HUDEP-2 (cell line): ENCODE results near the gene PNMA8A.
A peak's percentile ranks its signal among the peaks of the same experiment; 100 is the strongest.

Source experiments
- DNase-seq, 76 experiments: peaks; one replicate each; lab custom pipeline; 2025; ENCODE audit not compliant: unreplicated experiment in 76 of 76; lab: John Stamatoyannopoulos, UW

PNMA8A gene

DNA sequence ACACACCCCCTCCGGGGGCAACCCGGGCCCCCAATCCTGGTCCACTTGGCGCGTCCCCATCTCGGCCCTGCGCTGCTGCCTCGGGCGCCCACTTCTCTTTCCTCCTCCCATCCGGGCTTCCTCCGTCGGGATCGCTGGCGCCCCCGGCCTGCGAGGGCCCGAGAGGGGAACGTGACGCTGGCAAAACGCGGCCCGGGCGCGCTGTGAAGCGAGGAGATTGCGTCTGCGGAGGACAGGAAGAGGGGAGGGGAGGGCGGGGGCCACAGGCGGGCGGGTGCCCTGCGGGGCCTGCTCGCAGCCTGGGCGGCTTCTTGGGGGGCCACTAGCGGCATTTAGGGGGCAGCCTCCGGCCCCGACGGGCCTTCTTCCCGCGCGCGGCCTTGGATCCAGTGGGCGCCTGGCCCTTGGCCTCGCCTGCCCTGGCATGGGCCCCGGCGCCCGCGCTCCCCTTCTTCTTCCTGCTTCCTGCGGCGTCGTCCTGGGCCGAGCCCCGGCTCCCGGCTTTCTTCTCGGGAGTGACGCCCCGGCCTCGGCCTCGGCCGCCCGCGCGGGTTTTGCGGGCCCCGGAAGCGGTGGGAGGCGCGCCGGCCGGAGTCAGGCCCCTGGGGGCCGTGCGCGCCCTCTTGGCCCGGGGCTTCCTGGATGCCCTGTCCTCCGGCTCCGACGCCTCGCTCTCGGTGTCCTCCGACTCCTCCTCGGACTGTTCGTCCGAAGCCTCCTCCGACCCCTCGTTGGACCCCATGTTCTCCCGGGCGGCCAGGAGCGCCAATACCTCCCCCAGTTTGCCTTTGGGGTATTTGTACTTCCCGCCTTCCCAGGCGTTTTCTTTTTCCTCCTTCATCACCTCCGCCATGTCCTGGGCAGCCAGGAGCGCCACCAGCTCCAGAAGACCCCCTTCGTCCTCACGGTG is 22.1 kb upstream of the PNMA8A start:
- no peak for DNase-seq

DNA sequence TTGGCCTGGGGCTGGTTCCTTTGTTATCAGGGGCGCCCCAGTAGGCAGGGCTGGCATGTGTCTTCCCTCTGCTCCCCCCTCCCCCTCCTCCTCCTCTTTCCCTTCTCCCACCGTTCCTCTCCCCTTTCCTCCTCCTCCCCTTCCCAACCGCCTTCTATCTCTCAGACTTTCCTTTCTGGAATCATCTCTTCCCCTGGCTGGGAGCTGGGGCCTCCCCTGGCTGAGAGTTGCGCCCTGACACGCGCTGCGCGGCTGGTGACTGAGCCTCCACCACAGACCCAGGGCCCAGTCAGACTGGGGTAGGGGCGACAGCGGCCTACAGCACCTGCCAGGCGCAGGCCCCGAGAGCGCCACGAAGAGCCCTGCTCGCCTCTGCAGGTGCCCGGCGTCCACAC is 21.5 kb upstream of the PNMA8A start:
- no peak for DNase-seq

GRCh38 chr19:46491975-46492682 is 20.8 kb upstream of the PNMA8A start:
- DNase-seq: no peak

DNA sequence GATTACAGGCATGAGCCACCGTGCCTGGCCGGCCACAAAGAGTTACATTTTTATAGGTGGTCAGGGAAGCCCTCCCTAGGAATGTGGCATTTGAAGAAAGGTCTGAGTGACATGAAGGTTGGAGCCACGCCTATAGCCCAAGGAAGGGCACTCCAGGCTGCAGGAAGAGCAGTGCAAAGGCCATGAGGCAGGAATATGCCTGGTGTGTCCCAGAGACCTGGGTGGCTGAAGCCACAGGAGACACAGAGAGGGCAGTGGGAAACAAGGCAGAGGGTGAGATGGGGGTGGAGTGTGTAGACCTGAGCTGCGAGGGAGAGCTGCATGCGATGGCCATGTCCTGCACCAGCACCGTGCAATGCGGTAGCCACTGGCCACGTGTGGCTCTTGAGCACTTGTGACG is 19.4 kb upstream of the PNMA8A start:
- no peak for DNase-seq

DNA sequence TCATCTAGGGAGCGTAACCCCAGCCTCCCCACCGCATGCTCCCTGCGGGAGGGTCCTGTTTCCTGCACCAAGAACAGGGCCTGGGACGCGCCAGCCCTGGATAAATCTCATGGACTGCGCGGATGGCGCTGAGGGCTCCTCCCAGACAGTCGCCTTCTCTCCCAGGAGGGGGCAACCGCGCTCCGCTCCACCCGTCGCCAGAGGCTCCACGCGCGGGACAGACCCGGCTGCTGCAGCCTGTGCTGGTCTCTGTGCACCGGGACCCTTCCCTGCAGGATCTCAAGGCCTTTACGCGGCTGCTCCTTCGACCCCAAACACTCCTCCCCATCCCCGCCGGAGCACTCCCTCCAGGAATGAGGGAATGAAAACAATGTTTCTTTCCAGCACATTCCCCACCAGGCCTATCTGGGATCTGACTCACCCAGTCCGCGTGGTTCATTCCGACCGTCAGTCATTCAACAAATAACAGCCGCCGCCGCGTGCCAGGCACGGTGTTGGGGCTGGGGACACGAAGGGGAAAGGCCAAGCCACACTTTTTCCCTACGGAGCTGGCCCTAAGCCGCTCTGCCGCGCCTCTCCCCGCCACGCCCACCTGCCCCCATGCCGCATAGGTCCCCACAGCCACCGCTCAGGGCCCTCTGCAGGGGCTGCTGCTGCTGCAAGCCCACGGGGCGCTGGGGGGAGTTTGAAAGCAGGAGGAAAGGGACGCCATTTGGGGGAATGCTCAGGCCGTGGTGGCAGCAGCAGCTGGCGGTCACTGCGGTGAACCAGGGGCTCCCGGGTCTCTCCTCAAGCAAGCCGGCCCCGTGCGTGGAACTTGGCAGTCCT is 18.3 kb upstream of the PNMA8A start:
- no peak for DNase-seq

DNA sequence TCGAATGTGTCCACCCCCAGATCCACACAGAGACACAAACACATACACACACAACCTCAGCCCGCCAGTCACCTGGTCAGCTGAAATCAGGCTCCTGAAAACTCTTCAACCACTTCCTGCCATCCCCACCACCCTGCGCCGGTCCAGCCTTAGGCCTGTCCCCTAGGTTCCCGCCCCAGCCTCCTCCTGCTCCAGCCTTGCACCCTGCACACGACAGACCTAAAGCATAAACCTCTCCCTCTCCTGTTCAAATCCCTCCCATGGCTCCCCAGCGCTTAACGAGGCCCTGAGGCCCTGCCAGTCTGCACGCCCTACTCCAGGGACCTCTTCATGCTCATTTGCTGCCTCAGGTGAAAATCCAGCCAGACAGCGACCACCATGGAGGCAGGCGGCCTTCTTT is 17.2 kb upstream of the PNMA8A start:
- no peak for DNase-seq

DNA sequence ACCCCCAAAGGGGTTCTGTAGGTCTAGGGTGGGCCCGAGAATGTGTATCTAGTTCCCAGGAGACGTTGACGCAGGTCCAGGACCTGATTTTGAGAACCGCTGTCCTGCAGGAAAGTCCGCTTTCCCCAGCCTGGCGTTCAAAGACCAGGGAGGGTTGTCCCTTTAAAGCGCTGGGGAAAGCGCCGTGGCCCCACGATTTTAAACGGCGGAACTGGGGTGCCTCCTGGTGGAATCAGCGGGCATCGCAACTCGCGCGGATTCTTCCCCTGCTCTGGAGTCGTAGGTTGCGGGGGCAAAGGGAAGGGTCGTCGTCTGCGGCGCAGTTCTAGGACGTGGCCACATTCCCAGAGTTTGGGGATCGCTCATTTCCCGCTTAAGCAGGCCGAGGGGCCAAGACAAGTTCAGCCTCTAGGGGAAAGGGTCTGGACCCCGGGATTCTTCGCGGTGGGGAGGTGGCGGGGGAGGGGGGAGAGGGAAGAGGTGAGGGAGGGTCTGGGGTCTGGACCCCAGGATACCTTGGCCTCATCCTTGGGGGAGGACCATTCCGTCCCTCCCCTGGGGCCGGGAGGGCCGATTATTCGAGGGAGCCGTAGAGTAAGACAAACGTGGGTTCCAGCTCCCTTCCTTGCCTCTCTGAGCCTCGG is 16.6 kb upstream of the PNMA8A start:
- DNase-seq: peak in 49 of 76 experiments; percentile 6 to 77 (median 51)

DNA sequence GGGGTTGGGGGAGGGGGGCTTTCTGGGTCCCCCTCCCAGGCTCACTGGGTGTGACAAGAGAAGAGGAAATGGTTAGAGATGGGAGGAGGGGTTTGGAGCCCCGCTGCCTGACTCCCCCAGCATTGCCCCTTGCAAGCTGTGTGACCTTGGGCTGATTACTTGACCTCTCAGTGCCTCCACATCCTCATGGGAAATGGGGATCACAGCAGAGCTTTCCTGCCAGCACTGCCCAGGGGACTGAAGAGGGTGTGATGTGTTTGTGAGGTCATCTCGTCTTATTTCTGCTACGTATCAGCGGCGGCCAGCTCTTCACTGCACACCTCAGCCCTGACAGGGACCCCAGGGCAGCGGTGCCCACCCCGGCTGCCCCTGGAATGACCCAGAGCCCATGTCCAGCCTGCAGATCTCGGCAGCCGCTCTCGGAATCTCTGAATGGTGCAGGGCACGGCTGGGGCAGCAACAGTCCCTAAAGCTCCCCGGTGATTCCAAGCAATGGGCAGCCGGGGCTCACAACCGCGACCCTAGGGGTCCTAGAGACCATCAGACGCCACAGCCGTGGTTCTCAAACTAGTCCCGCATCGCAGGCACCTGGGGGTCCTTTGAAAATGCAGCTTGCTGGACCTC is 15.9 kb upstream of the PNMA8A start:
- DNase-seq: no peak

DNA sequence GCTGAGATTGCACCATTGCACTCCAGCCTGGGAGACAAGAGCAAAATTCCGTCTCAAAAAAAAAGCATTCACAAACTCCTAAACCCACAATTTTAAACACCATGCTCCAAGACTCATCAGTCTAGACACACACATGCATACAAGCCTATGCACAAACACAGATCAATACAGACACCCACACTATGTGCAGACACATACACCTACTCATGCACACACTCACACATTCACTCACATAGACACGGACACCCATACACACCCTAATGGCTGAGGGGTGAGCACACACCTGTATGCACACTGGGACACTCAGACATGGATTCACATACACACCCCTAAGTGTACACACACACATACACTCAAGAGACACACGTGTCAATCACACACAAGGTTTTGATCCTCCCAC is 15.0 kb upstream of the PNMA8A start:
- no peak for DNase-seq

- DNase-seq: no peak
Observed at GRCh38 chr19:46484656-46485055, 13.3 kb upstream of the PNMA8A start.

DNA sequence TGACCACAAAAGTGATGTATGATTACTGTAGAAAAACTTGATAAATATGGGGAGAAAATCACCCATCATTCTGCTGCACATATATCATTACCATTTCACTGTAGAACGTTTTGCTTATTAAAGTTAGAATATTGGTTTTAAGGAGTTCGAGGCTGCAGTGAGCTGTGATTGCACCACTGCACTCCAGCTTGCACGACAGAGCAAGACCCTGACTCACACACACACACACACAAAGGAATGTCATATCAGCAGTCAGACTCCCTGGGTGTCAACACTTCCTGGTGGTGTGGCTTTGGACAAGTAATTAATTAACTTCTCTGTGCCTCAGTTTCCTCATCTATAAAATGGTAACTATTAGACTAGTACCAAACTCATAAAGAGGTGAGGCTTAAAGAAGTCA is 11.3 kb upstream of the PNMA8A start:
- DNase-seq: no peak

GRCh38 chr19:46481947-46482346 is 10.6 kb upstream of the PNMA8A start:
- no peak for DNase-seq

DNA sequence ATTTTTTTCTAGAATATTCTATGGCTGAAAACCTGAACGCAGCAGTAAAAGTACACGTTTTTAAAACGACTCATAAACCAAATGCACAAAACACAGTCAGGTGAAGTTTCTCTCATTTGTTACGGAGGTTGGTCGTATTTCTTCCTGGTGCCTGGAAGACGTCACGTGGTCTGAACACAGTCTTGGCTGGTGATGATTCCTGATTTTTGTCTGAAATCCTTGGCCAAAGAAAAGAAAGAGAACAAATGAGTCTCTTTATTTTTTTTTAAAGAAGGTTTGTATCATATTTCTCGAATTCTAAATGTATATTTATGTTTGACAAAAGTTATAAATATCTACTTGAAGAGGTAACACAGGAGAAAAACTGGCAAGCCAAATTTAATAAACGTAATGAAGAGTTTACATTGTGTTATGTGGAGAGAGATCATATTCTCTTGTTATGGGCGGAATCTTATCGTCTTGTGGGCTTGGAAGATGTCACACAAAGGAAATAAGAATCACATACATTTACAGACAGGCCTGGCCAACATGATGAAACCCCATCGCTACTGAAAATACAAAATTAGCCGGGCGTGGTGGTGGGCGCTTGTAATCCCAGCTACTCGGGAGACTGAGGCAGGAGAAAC is 10.0 kb upstream of the PNMA8A start:
- no peak for DNase-seq

- DNase-seq: no peak
Observed at GRCh38 chr19:46480415-46480814, 9.1 kb upstream of the PNMA8A start.

DNA sequence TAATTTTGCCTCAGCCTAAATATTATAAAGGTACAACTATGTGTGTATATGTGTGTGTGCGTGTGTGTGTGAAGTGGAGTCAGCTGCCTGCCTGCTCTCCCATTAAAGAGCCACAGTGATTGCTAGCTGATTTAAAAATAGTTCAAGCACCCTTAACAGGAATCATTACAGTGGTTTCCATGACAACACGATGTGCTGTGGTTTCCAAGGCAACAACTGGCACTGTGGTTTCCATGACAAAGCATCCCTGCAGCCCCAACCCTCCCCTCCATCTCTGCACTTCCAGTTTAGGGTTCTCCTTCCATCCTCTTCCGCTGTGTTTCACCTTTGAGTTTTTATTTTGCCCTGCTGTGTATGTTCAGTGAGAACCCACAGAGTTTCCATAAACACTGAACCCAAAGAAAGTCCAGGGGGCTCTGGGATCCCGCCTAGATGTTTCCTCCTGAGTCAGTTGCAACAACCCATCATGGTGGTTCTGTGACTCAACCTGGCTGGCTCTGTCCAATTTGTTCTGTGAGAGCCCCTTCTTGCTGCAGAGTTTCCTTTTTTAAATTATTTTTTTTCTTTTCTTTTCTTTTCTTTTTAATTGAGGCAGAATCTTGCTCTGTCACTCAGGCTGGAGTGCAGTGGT is 7.1 kb upstream of the PNMA8A start:
- DNase-seq: no peak

- DNase-seq: no peak
Observed at GRCh38 chr19:46475986-46476385, 4.6 kb upstream of the PNMA8A start.

- DNase-seq: no peak
Observed at GRCh38 chr19:46474211-46474610, 2.8 kb upstream of the PNMA8A start.

DNA sequence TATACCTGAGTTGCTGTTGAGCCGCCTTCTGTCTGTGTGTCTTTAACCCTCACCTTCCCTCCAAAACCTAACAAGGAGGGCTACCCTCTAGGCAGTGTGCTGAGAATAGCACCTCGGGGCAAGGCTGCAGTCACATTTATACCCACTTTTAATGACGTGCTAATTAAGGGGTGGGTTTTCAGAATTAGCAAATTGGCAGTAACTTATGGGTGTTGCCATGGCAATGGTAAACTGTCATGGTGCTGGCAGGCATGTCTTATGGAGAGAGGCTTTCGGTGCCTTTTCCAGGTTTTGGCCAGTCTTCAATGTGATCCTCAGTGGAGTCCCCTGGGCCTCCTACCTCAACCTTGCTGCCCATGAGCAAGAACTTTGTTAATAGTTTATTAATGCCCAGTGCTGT is 1.2 kb upstream of the PNMA8A start:
- DNase-seq: no peak

DNA sequence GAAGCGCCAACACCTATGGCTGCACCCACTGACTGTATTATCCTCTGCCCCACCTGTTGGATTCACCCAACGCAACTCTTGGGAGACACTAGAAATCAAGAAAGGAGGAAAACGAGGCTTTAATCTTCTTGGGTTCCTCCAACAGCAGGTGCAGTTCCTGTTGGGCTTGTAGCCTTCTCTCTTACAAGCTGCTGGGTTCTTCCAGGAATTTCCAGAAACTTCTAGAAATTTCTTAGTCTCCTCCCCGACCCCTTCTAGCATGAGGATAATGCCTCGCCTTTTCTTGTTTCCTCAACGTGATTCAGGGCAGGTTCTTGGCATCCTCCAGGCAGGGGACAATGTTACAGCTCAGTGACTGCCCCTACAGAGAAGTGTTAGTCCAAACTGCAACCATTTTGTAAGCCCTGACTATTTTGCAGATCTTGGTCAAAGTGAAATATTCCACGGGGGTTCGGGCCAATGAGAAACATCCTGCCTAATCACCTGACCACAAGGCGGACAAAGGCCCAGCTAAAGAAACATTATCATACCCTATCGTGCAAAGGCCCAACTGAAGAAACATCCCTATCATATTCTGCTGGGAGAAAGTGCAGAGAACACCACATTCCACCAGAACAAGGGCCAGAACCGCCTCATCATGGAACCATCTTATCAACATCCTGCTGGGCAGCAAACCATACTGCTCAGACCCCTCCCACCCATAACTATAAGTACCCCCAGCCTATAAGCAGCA is 614 bp upstream of the PNMA8A start:
- no peak for DNase-seq
